K562 (cell line): ENCODE data around the gene CNRIP1. TPM values are rescaled to one million over a fixed set of nuclear protein-coding genes. Genes with fewer than 3 reads are reported as not detected.

Experiments used
- CBFA2T3 ChIP-seq: fragments of 450-650 bp; IDR thresholded peaks from 2 replicates; pipeline ENCODE4 v1.6.1; 2017
- CCNT2 ChIP-seq: IDR thresholded peaks from 2 replicates; pipeline ENCODE4 v1.6.1; 2011; ENCODE audit warnings: borderline replicate concordance, low read depth, mild to moderate bottlenecking, moderate library complexity, mixed read lengths, low read length; ENCODE audit not compliant: insufficient read length; ENCODE audit errors: extremely low read depth
- CREB5 ChIP-seq: fragments of 250-450 bp; sonication (Bioruptor Pico); IDR thresholded peaks from 2 replicates; pipeline ENCODE4 v1.5.0; 2020; ENCODE audit warnings: mild to moderate bottlenecking
- NR2C1 ChIP-seq, 2 experiments: fragments of 450-650 bp; IDR thresholded peaks; 2 replicates each; pipeline ENCODE4 v1.6.1; 2017; ENCODE audit warnings: mild to moderate bottlenecking in 2 of 2, antibody characterized with exemption in 1 of 2, inconsistent platforms in 1 of 2, missing compliant biosample characterization in 1 of 2, missing genetic modification characterization in 1 of 2
- PCBP1 ChIP-seq: fragments of 200-400 bp; formaldehyde crosslinking; IDR thresholded peaks from 2 replicates; pipeline ENCODE4 v1.6.1; 2018; ENCODE audit warnings: mild to moderate bottlenecking, low read depth, low read length; ENCODE audit not compliant: poor library complexity, severe bottlenecking
- PRMT5 ChIP-seq: sonication (generic); formaldehyde crosslinking; IDR thresholded peaks from 2 replicates; pipeline ENCODE4 v1.5.0; 2020; ENCODE audit warnings: missing genetic modification reagents
- RBM14 ChIP-seq: fragments of 200-400 bp; formaldehyde crosslinking; IDR thresholded peaks from 2 replicates; pipeline ENCODE4 v1.6.1; 2018; ENCODE audit warnings: low read depth, mild to moderate bottlenecking, low read length, moderate library complexity, borderline replicate concordance; ENCODE audit not compliant: insufficient read depth
- STAT5B ChIP-seq: fragments of 250-450 bp; sonication (Bioruptor Pico); IDR thresholded peaks from 2 replicates; pipeline ENCODE4 v1.8.0; 2021; ENCODE audit warnings: mild to moderate bottlenecking, inconsistent platforms
- ZC3H8 ChIP-seq: fragments of 450-650 bp; IDR thresholded peaks from 2 replicates; pipeline ENCODE4 v1.6.1; 2017
- ZKSCAN1 ChIP-seq: fragments of 150-350 bp; IDR thresholded peaks from 2 replicates; pipeline ENCODE4 v1.6.1; 2016; ENCODE audit warnings: low read depth, low read length
- ZNF717 ChIP-seq: fragments of 250-450 bp; sonication (Bioruptor Pico); IDR thresholded peaks from 2 replicates; pipeline ENCODE4 v1.5.0; 2021
- polyA plus RNA-seq, 8 experiments: library from polyadenylated mRNA; depleted of rRNA in 4 of 8; stranded (reverse) in 5 of 8; unstranded in 3 of 8; fragments of >200 nt; fragmentation: Nextera tagmentation in 2 of 8; fragmentation: Illumina TruSeq in 1 of 8; extraction: Ambion mirVana in 2 of 8; extraction: Trizol in 1 of 8; gene quantifications; 2 replicates each; pipeline versions ENCODE4 v1.2.1 to v1.2.3, GENCODE V29; 2011 to 2014; ENCODE audit warnings: inconsistent platforms in 1 of 8, missing spikeins in 1 of 8
- total RNA-seq, 7 experiments: library from RNA; depleted of rRNA in 6 of 7; stranded (reverse); fragments of >200 nt in 6 of 7; fragmentation: Illumina TruSeq in 2 of 7; extraction: Trizol in 2 of 7; gene quantifications; 2 replicates each; pipeline versions ENCODE4 v1.2.1 to v1.2.3, GENCODE V29; 2011 to 2021; ENCODE audit warnings: low replicate concordance in 1 of 7
- TF ChIP-seq, protein P1 (sequence below), 3 experiments: IDR thresholded peaks in 2 of 3; conservative IDR thresholded peaks in 1 of 3; 2 replicates each; pipeline ENCODE4 v1.5.1; 2011 to 2012; ENCODE audit warnings: low read length in 3 of 3, mild to moderate bottlenecking in 3 of 3, control low read depth in 2 of 3, improper control_type of control experiment in 1 of 3, inconsistent platforms in 1 of 3, low read depth in 1 of 3, mixed read lengths in 1 of 3, moderate library complexity in 1 of 3; ENCODE audit not compliant: insufficient read depth in 2 of 3
- TF ChIP-seq, protein P2 (sequence below): IDR thresholded peaks from 2 replicates; pipeline ENCODE4 v1.6.1; 2014; ENCODE audit warnings: antibody characterized with exemption
- TF ChIP-seq, protein P3 (sequence below): fragments of 450-650 bp; IDR thresholded peaks from 2 replicates; pipeline ENCODE4 v1.6.1; 2016; ENCODE audit warnings: low read depth

The CNRIP1 gene
- total and polyA plus RNA-seq, 9 of the 15 experiments (the other 6 are each of a cell fraction or from before 2014, with no cell fraction given) = 0.59 to 2.1 (median 1.5) TPM

DNA sequence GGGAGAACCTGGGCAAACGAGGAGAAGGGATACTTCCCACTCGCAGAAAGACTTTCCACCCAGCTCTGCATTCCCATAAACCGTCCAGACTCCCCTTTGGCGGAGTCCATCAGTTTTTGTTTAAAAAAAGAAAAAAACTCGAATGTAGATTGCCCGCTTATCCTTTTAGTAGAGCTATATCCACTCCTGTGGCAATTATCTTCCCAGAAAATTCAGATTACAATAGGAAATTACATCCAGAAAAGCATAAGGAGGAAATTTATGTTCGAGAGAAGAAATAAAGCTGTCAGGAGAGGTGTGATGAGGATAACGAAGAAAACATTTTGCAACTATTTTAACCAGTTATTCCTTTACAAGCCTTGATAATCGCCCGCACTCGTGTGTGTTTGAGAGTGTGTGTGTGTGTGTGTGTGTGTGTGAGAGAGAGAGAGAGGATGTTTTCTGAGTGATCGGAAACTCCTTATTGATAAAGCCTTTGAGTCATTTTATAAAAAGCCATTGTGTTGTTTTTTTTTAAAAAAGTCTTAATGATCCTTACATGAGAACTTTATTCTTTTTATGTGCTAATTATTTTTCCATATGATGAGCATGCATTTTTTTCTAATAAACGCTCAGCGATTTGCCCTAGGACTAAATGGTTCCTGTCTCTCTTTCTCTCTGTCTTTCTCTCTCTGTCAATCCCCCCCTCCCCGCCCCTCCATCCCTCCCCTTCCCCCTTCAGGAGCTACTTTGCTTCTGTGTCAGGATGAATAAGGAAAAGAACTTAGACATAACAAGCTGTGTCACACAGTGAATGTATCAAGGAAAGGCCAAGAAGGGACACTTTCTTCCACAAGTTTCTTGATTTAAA lies 66.3 kb downstream of the CNRIP1 start (continued):
- TF ChIP-seq, protein P1, sequence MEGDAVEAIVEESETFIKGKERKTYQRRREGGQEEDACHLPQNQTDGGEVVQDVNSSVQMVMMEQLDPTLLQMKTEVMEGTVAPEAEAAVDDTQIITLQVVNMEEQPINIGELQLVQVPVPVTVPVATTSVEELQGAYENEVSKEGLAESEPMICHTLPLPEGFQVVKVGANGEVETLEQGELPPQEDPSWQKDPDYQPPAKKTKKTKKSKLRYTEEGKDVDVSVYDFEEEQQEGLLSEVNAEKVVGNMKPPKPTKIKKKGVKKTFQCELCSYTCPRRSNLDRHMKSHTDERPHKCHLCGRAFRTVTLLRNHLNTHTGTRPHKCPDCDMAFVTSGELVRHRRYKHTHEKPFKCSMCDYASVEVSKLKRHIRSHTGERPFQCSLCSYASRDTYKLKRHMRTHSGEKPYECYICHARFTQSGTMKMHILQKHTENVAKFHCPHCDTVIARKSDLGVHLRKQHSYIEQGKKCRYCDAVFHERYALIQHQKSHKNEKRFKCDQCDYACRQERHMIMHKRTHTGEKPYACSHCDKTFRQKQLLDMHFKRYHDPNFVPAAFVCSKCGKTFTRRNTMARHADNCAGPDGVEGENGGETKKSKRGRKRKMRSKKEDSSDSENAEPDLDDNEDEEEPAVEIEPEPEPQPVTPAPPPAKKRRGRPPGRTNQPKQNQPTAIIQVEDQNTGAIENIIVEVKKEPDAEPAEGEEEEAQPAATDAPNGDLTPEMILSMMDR (IDR thresholded peaks at IDR 0.05 in 2 of 3, conservative IDR thresholded peaks at IDR 0.05 in 1 of 3; ENCODE audit: insufficient read depth in 2 of 3, low read depth in 1 of 3, low read length in 3 of 3) = no peak
- TF ChIP-seq CBFA2T3 (no peak), RBM14 (no peak), ZKSCAN1 (no peak), STAT5B (CRISPR knock-in tag) (no peak), ZC3H8 (no peak), CREB5 (CRISPR knock-in tag) (no peak), CCNT2 (no peak), PRMT5 (CRISPR knock-in tag) (no peak), PCBP1 (no peak), NR2C1 (IDR thresholded peaks at IDR 0.05) (no peak), NR2C1 (tag; IDR thresholded peaks at IDR 0.05) (no peak), ZNF717 (CRISPR knock-in tag) (no peak)
- TF ChIP-seq, protein P2, sequence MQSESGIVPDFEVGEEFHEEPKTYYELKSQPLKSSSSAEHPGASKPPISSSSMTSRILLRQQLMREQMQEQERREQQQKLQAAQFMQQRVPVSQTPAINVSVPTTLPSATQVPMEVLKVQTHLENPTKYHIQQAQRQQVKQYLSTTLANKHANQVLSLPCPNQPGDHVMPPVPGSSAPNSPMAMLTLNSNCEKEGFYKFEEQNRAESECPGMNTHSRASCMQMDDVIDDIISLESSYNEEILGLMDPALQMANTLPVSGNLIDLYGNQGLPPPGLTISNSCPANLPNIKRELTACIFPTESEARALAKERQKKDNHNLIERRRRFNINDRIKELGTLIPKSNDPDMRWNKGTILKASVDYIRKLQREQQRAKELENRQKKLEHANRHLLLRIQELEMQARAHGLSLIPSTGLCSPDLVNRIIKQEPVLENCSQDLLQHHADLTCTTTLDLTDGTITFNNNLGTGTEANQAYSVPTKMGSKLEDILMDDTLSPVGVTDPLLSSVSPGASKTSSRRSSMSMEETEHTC = no peak
- TF ChIP-seq, protein P3, sequence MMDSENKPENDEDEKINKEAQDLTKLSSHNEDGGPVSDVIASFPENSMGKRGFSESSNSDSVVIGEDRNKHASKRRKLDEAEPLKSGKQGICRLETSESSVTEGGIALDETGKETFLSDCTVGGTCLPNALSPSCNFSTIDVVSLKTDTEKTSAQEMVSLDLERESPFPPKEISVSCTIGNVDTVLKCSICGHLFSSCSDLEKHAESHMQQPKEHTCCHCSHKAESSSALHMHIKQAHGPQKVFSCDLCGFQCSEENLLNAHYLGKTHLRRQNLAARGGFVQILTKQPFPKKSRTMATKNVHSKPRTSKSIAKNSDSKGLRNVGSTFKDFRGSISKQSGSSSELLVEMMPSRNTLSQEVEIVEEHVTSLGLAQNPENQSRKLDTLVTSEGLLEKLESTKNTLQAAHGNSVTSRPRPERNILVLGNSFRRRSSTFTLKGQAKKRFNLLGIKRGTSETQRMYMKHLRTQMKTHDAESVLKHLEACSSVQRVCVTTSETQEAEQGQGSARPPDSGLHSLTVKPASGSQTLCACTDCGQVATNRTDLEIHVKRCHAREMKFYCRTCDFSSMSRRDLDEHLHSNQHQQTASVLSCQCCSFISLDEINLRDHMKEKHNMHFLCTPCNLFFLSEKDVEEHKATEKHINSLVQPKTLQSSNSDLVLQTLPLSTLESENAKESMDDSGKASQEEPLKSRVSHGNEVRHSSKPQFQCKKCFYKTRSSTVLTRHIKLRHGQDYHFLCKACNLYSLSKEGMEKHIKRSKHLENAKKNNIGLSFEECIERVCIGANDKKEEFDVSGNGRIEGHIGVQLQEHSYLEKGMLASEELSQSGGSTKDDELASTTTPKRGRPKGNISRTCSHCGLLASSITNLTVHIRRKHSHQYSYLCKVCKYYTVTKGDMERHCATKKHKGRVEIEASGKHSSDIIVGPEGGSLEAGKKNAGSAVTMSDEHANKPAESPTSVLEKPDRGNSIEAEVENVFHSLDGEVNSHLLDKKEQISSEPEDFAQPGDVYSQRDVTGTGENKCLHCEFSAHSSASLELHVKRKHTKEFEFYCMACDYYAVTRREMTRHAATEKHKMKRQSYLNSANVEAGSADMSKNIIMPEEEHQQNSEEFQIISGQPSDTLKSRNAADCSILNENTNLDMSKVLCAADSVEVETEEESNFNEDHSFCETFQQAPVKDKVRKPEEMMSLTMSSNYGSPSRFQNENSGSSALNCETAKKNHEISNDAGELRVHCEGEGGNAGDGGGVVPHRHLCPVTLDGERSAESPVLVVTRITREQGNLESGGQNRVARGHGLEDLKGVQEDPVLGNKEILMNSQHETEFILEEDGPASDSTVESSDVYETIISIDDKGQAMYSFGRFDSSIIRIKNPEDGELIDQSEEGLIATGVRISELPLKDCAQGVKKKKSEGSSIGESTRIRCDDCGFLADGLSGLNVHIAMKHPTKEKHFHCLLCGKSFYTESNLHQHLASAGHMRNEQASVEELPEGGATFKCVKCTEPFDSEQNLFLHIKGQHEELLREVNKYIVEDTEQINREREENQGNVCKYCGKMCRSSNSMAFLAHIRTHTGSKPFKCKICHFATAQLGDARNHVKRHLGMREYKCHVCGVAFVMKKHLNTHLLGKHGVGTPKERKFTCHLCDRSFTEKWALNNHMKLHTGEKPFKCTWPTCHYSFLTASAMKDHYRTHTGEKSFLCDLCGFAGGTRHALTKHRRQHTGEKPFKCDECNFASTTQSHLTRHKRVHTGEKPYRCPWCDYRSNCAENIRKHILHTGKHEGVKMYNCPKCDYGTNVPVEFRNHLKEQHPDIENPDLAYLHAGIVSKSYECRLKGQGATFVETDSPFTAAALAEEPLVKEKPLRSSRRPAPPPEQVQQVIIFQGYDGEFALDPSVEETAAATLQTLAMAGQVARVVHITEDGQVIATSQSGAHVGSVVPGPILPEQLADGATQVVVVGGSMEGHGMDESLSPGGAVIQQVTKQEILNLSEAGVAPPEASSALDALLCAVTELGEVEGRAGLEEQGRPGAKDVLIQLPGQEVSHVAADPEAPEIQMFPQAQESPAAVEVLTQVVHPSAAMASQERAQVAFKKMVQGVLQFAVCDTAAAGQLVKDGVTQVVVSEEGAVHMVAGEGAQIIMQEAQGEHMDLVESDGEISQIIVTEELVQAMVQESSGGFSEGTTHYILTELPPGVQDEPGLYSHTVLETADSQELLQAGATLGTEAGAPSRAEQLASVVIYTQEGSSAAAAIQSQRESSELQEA = no peak
